K562 (cell line): ENCODE results near the gene SLC2A4RG. TPM values are rescaled to one million over a fixed set of nuclear protein-coding genes. Genes with fewer than 3 reads are reported as not detected.

Experiments
- CHD2 ChIP-seq: IDR thresholded peaks from 2 replicates; pipeline ENCODE4 v1.6.1; 2011; ENCODE audit warnings: low read depth, low read length
- GTF2E2 ChIP-seq: fragments of 200-800 bp; sonication (Bioruptor generic); IDR thresholded peaks from 2 replicates; pipeline ENCODE4 v1.6.1; 2016; ENCODE audit warnings: missing genetic modification characterization, missing compliant biosample characterization
- MECOM ChIP-seq: fragments of 250-450 bp; sonication (Bioruptor Pico); IDR thresholded peaks from 2 replicates; pipeline ENCODE4 v1.8.0; 2022; ENCODE audit warnings: inconsistent platforms
- MYBL2 ChIP-seq, 2 experiments: fragments of 450-650 bp in 1 of 2; sonication (generic) in 1 of 2; formaldehyde crosslinking in 1 of 2; IDR thresholded peaks; 2 replicates each; pipeline versions ENCODE4 v1.6.1 to v1.8.1; 2017 to 2022; ENCODE audit warnings: borderline replicate concordance in 1 of 2, inconsistent platforms in 1 of 2, low read depth in 1 of 2, mild to moderate bottlenecking in 1 of 2, missing genetic modification reagents in 1 of 2, moderate library complexity in 1 of 2
- POLR2G ChIP-seq: fragments of 200-400 bp; formaldehyde crosslinking; IDR thresholded peaks from 2 replicates; pipeline ENCODE4 v1.6.1; 2017; ENCODE audit warnings: low read depth, mild to moderate bottlenecking, antibody characterized with exemption, low read length, moderate library complexity
- ZSCAN29 ChIP-seq: fragments of 450-650 bp; IDR thresholded peaks from 2 replicates; pipeline ENCODE4 v1.6.1; 2017
- polyA plus RNA-seq, 8 experiments: library from polyadenylated mRNA; depleted of rRNA in 4 of 8; stranded (reverse) in 5 of 8; unstranded in 3 of 8; fragments of >200 nt; fragmentation: Nextera tagmentation in 2 of 8; fragmentation: Illumina TruSeq in 1 of 8; extraction: Ambion mirVana in 2 of 8; extraction: Trizol in 1 of 8; gene quantifications; 2 replicates each; pipeline versions ENCODE4 v1.2.1 to v1.2.3, GENCODE V29; 2011 to 2014; ENCODE audit warnings: inconsistent platforms in 1 of 8, missing spikeins in 1 of 8
- total RNA-seq, 7 experiments: library from RNA; depleted of rRNA in 6 of 7; stranded (reverse); fragments of >200 nt in 6 of 7; fragmentation: Illumina TruSeq in 2 of 7; extraction: Trizol in 2 of 7; gene quantifications; 2 replicates each; pipeline versions ENCODE4 v1.2.1 to v1.2.3, GENCODE V29; 2011 to 2021; ENCODE audit warnings: low replicate concordance in 1 of 7
- TF ChIP-seq, protein P1 (sequence below): fragments of 450-650 bp; IDR thresholded peaks from 2 replicates; pipeline ENCODE4 v1.6.1; 2017; ENCODE audit warnings: antibody characterized with exemption
- TF ChIP-seq, protein P2 (sequence below): fragments of 250-450 bp; sonication (Bioruptor Pico); IDR thresholded peaks from 2 replicates; pipeline ENCODE4 v1.4.0; 2020
- TF ChIP-seq, protein P3 (sequence below): fragments of 450-650 bp; formaldehyde crosslinking; IDR thresholded peaks from 2 replicates; pipeline ENCODE4 v1.4.0; 2022; ENCODE audit warnings: missing genetic modification characterization
- TF ChIP-seq, protein P4 (sequence below): fragments of 200-800 bp; sonication (Bioruptor generic); IDR thresholded peaks from 2 replicates; pipeline ENCODE4 v1.6.1; 2017; ENCODE audit warnings: missing genetic modification characterization, missing compliant biosample characterization
- TF ChIP-seq, protein P5 (sequence below): sonication (generic); formaldehyde crosslinking; IDR thresholded peaks from 2 replicates; pipeline ENCODE4 v1.8.1; 2023; ENCODE audit warnings: mild to moderate bottlenecking, missing genetic modification reagents
- TF ChIP-seq, protein P6 (sequence below), 2 experiments: fragments of 200-800 bp in 1 of 2; sonication (Bioruptor generic) in 1 of 2; sonication (generic) in 1 of 2; formaldehyde crosslinking in 1 of 2; IDR thresholded peaks in 1 of 2; conservative IDR thresholded peaks in 1 of 2; 2 replicates each; pipeline versions ENCODE4 v1.5.0 to v1.6.1; 2016 to 2020; ENCODE audit warnings: missing compliant biosample characterization in 1 of 2, missing genetic modification characterization in 1 of 2, missing genetic modification reagents in 1 of 2
- TF ChIP-seq, protein P7 (sequence below): fragments of 250-450 bp; sonication (Bioruptor Pico); IDR thresholded peaks from 2 replicates; pipeline ENCODE4 v1.5.0; 2021; ENCODE audit warnings: mild to moderate bottlenecking, borderline replicate concordance

Gene SLC2A4RG
- total and polyA plus RNA-seq, 9 of the 15 experiments (the other 6 are each of a cell fraction or from before 2014, with no cell fraction given): 0.34 to 97.3 (median 26.5) TPM

DNA sequence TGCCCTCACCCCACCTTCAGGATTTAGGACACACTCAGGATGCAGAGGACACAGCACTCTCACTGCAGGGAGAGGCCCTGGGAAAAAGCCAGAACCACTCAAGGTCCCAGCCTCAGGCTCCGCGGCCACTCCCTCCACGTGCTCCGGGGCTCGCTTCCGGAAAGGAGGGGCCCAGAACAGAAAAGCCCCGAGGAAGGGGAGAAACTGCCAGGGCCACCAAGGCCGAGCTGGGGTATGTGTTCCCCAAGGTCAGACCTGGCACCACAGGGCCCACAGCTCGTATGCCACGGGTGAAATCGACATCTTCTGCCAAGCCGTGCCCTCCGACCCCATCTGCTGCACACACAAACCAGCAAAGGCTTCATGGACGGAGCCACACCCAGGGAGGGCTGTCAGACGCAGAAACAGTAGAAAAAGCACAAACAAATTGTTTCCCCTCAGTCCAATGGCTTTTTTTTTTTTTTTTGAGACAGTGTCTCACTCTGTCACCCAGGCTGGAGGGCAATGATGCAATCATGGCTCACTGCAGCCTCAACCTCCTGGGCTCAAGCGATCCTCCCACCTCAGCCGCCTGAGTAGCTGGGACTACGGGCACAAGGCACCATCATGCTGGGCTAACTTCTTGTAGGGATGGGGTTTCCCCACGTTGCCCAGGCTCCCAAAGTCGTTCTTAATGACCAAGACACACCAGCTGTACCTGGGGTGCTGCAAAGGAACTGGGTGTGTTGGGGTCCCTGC, 33.4 kb downstream of the SLC2A4RG start (continued):
- no peak for TF ChIP-seq ZSCAN29
- TF ChIP-seq, protein P1, sequence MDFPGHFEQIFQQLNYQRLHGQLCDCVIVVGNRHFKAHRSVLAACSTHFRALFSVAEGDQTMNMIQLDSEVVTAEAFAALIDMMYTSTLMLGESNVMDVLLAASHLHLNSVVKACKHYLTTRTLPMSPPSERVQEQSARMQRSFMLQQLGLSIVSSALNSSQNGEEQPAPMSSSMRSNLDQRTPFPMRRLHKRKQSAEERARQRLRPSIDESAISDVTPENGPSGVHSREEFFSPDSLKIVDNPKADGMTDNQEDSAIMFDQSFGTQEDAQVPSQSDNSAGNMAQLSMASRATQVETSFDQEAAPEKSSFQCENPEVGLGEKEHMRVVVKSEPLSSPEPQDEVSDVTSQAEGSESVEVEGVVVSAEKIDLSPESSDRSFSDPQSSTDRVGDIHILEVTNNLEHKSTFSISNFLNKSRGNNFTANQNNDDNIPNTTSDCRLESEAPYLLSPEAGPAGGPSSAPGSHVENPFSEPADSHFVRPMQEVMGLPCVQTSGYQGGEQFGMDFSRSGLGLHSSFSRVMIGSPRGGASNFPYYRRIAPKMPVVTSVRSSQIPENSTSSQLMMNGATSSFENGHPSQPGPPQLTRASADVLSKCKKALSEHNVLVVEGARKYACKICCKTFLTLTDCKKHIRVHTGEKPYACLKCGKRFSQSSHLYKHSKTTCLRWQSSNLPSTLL: no peak
- no peak for TF ChIP-seq GTF2E2 (tag)
- TF ChIP-seq, protein P2, sequence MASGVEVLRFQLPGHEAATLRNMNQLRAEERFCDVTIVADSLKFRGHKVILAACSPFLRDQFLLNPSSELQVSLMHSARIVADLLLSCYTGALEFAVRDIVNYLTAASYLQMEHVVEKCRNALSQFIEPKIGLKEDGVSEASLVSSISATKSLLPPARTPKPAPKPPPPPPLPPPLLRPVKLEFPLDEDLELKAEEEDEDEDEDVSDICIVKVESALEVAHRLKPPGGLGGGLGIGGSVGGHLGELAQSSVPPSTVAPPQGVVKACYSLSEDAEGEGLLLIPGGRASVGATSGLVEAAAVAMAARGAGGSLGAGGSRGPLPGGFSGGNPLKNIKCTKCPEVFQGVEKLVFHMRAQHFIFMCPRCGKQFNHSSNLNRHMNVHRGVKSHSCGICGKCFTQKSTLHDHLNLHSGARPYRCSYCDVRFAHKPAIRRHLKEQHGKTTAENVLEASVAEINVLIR: no peak
- TF ChIP-seq, protein P3, sequence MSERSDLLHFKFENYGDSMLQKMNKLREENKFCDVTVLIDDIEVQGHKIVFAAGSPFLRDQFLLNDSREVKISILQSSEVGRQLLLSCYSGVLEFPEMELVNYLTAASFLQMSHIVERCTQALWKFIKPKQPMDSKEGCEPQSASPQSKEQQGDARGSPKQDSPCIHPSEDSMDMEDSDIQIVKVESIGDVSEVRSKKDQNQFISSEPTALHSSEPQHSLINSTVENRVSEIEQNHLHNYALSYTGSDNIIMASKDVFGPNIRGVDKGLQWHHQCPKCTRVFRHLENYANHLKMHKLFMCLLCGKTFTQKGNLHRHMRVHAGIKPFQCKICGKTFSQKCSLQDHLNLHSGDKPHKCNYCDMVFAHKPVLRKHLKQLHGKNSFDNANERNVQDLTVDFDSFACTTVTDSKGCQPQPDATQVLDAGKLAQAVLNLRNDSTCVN (CRISPR knock-in tag): no peak
- TF ChIP-seq, protein P4, sequence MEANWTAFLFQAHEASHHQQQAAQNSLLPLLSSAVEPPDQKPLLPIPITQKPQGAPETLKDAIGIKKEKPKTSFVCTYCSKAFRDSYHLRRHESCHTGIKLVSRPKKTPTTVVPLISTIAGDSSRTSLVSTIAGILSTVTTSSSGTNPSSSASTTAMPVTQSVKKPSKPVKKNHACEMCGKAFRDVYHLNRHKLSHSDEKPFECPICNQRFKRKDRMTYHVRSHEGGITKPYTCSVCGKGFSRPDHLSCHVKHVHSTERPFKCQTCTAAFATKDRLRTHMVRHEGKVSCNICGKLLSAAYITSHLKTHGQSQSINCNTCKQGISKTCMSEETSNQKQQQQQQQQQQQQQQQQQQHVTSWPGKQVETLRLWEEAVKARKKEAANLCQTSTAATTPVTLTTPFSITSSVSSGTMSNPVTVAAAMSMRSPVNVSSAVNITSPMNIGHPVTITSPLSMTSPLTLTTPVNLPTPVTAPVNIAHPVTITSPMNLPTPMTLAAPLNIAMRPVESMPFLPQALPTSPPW (CRISPR knock-in tag): 0 out of 2 replicates have a peak, but pooled peaks have one; percentile 32
- no peak for TF ChIP-seq MYBL2 (IDR thresholded peaks at IDR 0.05; ENCODE audit: low read depth)
- no peak for TF ChIP-seq MYBL2 (CRISPR knock-in tag; IDR thresholded peaks at IDR 0.05; ENCODE audit: borderline replicate concordance)
- TF ChIP-seq POLR2G: 0 out of 2 replicates have a peak, but pooled peaks have one; percentile 6
- TF ChIP-seq, protein P5, sequence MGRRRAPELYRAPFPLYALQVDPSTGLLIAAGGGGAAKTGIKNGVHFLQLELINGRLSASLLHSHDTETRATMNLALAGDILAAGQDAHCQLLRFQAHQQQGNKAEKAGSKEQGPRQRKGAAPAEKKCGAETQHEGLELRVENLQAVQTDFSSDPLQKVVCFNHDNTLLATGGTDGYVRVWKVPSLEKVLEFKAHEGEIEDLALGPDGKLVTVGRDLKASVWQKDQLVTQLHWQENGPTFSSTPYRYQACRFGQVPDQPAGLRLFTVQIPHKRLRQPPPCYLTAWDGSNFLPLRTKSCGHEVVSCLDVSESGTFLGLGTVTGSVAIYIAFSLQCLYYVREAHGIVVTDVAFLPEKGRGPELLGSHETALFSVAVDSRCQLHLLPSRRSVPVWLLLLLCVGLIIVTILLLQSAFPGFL (CRISPR knock-in tag): no peak
- TF ChIP-seq MECOM (CRISPR knock-in tag): no peak
- TF ChIP-seq, protein P6, sequence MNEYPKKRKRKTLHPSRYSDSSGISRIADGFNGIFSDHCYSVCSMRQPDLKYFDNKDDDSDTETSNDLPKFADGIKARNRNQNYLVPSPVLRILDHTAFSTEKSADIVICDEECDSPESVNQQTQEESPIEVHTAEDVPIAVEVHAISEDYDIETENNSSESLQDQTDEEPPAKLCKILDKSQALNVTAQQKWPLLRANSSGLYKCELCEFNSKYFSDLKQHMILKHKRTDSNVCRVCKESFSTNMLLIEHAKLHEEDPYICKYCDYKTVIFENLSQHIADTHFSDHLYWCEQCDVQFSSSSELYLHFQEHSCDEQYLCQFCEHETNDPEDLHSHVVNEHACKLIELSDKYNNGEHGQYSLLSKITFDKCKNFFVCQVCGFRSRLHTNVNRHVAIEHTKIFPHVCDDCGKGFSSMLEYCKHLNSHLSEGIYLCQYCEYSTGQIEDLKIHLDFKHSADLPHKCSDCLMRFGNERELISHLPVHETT (CRISPR knock-in tag; conservative IDR thresholded peaks at IDR 0.05 in 1 of 2, IDR thresholded peaks at IDR 0.05 in 1 of 2): 0 out of 4 replicates have a peak, but pooled peaks of 1 of the 2 experiments have one; percentile 5
- TF ChIP-seq, protein P7, sequence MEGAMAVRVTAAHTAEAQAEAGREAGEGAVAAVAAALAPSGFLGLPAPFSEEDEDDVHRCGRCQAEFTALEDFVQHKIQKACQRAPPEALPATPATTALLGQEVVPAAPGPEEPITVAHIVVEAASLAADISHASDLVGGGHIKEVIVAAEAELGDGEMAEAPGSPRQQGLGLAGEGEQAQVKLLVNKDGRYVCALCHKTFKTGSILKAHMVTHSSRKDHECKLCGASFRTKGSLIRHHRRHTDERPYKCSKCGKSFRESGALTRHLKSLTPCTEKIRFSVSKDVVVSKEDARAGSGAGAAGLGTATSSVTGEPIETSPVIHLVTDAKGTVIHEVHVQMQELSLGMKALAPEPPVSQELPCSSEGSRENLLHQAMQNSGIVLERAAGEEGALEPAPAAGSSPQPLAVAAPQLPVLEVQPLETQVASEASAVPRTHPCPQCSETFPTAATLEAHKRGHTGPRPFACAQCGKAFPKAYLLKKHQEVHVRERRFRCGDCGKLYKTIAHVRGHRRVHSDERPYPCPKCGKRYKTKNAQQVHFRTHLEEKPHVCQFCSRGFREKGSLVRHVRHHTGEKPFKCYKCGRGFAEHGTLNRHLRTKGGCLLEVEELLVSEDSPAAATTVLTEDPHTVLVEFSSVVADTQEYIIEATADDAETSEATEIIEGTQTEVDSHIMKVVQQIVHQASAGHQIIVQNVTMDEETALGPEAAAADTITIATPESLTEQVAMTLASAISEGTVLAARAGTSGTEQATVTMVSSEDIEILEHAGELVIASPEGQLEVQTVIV (CRISPR knock-in tag): no peak
- TF ChIP-seq CHD2: no peak
